SK-N-SH (cell line): ENCODE results near the gene CCDC198. TPM values are rescaled to one million over a fixed set of nuclear protein-coding genes. Genes with fewer than 3 reads are reported as not detected.

Experiments used
- CTCF ChIA-PET: fragments of 300-600, 350-600 bp; formaldehyde crosslinking; extraction: SDS; loops from one replicate; lab custom pipeline; 2021; lab: Yijun Ruan, JAX
- POLR2A ChIA-PET: fragments of 350-600 bp; sonication (Branson Sonifier 250); formaldehyde crosslinking; extraction: SDS; loops from one replicate; lab custom pipeline; 2020; ENCODE audit warnings: antibody characterized with exemption, inconsistent platforms; lab: Yijun Ruan, JAX
- DNase-seq: peaks from one replicate; pipeline ENCODE4 v3.0.0; 2012
- H2AFZ ChIP-seq: fragments of 200-600 bp; sonication (generic); 2 replicates; pipeline ENCODE4 v1.8.1; 2016; ENCODE audit warnings: antibody characterized with exemption, mild to moderate bottlenecking, low read depth
- H3F3A ChIP-seq: fragments of 200-600 bp; sonication (generic); replicated peaks from 2 replicates; pipeline ENCODE3; 2016; ENCODE audit warnings: antibody characterized with exemption, mild to moderate bottlenecking; ENCODE audit not compliant: insufficient read depth
- H3K27ac ChIP-seq, 2 experiments: fragments of 200-500 bp in 1 of 2; fragments of 200-600 bp in 1 of 2; sonication (Bioruptor generic) in 1 of 2; sonication (generic), shearing (Covaris generic) in 1 of 2; 2 replicates each; pipeline versions ENCODE4 v1.5.1 to v1.6.1; 2014 to 2016; ENCODE audit warnings: low read depth in 2 of 2, inconsistent platforms in 1 of 2, low read length in 1 of 2, mild to moderate bottlenecking in 1 of 2, mixed read lengths in 1 of 2
- H3K27me3 ChIP-seq: fragments of 200-600 bp; sonication (generic), shearing (Covaris generic); 2 replicates; pipeline ENCODE4 v1.6.1; 2016; ENCODE audit warnings: mixed run types; ENCODE audit not compliant: insufficient read depth
- H3K36me3 ChIP-seq, 2 experiments: fragments of 200-500 bp in 1 of 2; fragments of 200-600 bp in 1 of 2; sonication (Bioruptor generic) in 1 of 2; sonication (generic) in 1 of 2; replicated peaks in 1 of 2; 2 replicates each; pipeline versions ENCODE3 to v1.5.1; 2014 to 2016; ENCODE audit warnings: low read length in 1 of 2, mild to moderate bottlenecking in 1 of 2; ENCODE audit not compliant: insufficient read depth in 2 of 2, control insufficient read depth in 1 of 2
- H3K4me1 ChIP-seq, 2 experiments: fragments of 200-500 bp in 1 of 2; fragments of 200-600 bp in 1 of 2; sonication (Bioruptor generic) in 1 of 2; sonication (generic), shearing (Covaris generic) in 1 of 2; 2 replicates each; pipeline versions ENCODE4 v1.5.1 to v1.6.1; 2014 to 2016; ENCODE audit warnings: low read depth in 1 of 2, low read length in 1 of 2, mixed run types in 1 of 2; ENCODE audit not compliant: insufficient read depth in 2 of 2, control insufficient read depth in 1 of 2
- H3K4me2 ChIP-seq: fragments of 200-600 bp; sonication (generic), shearing (Covaris generic); 2 replicates; pipeline ENCODE4 v1.6.1; 2017; ENCODE audit warnings: mixed run types
- H3K4me3 ChIP-seq, 2 experiments: fragments of 200-500 bp in 1 of 2; fragments of 200-600 bp in 1 of 2; sonication (Bioruptor generic) in 1 of 2; sonication (generic), shearing (Covaris generic) in 1 of 2; 2 replicates each; pipeline versions ENCODE4 v1.5.1 to v1.8.1; 2014 to 2016; ENCODE audit warnings: low read depth in 2 of 2, inconsistent platforms in 1 of 2, low read length in 1 of 2, mild to moderate bottlenecking in 1 of 2, mixed read lengths in 1 of 2, moderate library complexity in 1 of 2
- H3K79me2 ChIP-seq: fragments of 200-600 bp; sonication (generic); 2 replicates; pipeline ENCODE4 v1.8.1; 2017; ENCODE audit warnings: mild to moderate bottlenecking; ENCODE audit not compliant: insufficient read depth
- H3K9ac ChIP-seq: fragments of 200-600 bp; sonication (generic); 2 replicates; pipeline ENCODE4 v1.6.1; 2017; ENCODE audit warnings: mixed run types
- H3K9me2 ChIP-seq: fragments of 200-600 bp; sonication (generic); 2 replicates; pipeline ENCODE4 v1.6.1; 2017; ENCODE audit warnings: mixed run types
- H3K9me3 ChIP-seq: fragments of 200-600 bp; sonication (generic); 2 replicates; pipeline ENCODE4 v1.6.1; 2017; ENCODE audit warnings: mixed run types, mild to moderate bottlenecking, moderate library complexity
- H4K20me1 ChIP-seq: fragments of 200-600 bp; sonication (generic); 2 replicates; pipeline ENCODE4 v1.6.1; 2017; ENCODE audit warnings: mild to moderate bottlenecking, mixed run types; ENCODE audit not compliant: insufficient read depth
- EZH2phosphoT487 ChIP-seq: fragments of 200-600 bp; sonication (generic); IDR thresholded peaks from 2 replicates; pipeline ENCODE4 v1.6.1; 2017; ENCODE audit warnings: low read depth, mixed run types, mild to moderate bottlenecking, antibody characterized with exemption, moderate library complexity, borderline replicate concordance
- IRF3 ChIP-seq: fragments of 150-350 bp; IDR thresholded peaks from 2 replicates; pipeline ENCODE4 v1.6.1; 2016; ENCODE audit warnings: mild to moderate bottlenecking, low read depth, low read length
- JUND ChIP-seq: IDR thresholded peaks from 2 replicates; pipeline ENCODE4 v1.4.0; 2012
- MEF2A ChIP-seq: IDR thresholded peaks from 2 replicates; pipeline ENCODE4 v1.4.0; 2012; ENCODE audit warnings: low read depth, borderline replicate concordance
- MXI1 ChIP-seq: IDR thresholded peaks from 2 replicates; pipeline ENCODE4 v1.6.1; 2012; ENCODE audit warnings: mild to moderate bottlenecking, low read depth, low read length, improper control_type of control experiment
- NFIC ChIP-seq: IDR thresholded peaks from 2 replicates; pipeline ENCODE4 v1.4.0; 2012; ENCODE audit warnings: borderline replicate concordance
- RAD21 ChIP-seq: IDR thresholded peaks from 2 replicates; pipeline ENCODE4 v1.6.1; 2012; ENCODE audit warnings: mild to moderate bottlenecking, low read length
- RCOR1 ChIP-seq: fragments of 150-350 bp; IDR thresholded peaks from 2 replicates; pipeline ENCODE4 v1.6.1; 2017; ENCODE audit warnings: antibody characterized with exemption, low read length
- RXRA ChIP-seq: IDR thresholded peaks from 2 replicates; pipeline ENCODE4 v1.4.0; 2012; ENCODE audit warnings: low read depth, mild to moderate bottlenecking, borderline replicate concordance
- SMC3 ChIP-seq: IDR thresholded peaks from 2 replicates; pipeline ENCODE4 v1.6.1; 2012; ENCODE audit warnings: low read depth, low read length, improper control_type of control experiment
- TAF1 ChIP-seq: IDR thresholded peaks from 2 replicates; pipeline ENCODE4 v1.6.1; 2012; ENCODE audit warnings: low read depth, mild to moderate bottlenecking, low read length, moderate library complexity, borderline replicate concordance
- TCF12 ChIP-seq: IDR thresholded peaks from 2 replicates; pipeline ENCODE4 v1.4.0; 2012
- TEAD4 ChIP-seq: IDR thresholded peaks from 2 replicates; pipeline ENCODE4 v1.4.0; 2012; ENCODE audit warnings: mild to moderate bottlenecking, borderline replicate concordance; ENCODE audit not compliant: insufficient read depth
- USF1 ChIP-seq: IDR thresholded peaks from 2 replicates; pipeline ENCODE4 v1.4.0; 2012; ENCODE audit warnings: low read depth, borderline replicate concordance
- ZBTB33 ChIP-seq: IDR thresholded peaks from 2 replicates; pipeline ENCODE4 v1.4.0; 2012; ENCODE audit warnings: low read depth, borderline replicate concordance
- WGBS: methylation state at CpG from one replicate; pipeline ENCODE4 v1.1.6; 2017; ENCODE audit warnings: low lambda C conversion rate; 5-methylcytosine and 5-hydroxymethylcytosine counted together
- polyA plus RNA-seq, 3 experiments: library from polyadenylated mRNA; depleted of rRNA; stranded (reverse); fragments of >200 nt; gene quantifications; 2 replicates each; pipeline ENCODE4 v1.2.3, GENCODE V29; 2012

Gene CCDC198
- polyA plus RNA-seq, 1 of the 3 experiments (the other 2 are of a cell fraction): not detected

GRCh38 chr14:57502586-57503254 lies 9.1 kb upstream of the CCDC198 start:
- H3K9me3 ChIP-seq: no peaks in the 10 kb centered on the region
- POLR2A ChIA-PET: no interaction called here
- H3K4me3 ChIP-seq: no peak overlapping the region
- no peak for TF ChIP-seq RXRA
- no peak for TF ChIP-seq IRF3
- TF ChIP-seq TCF12: no peak
- no peak for TF ChIP-seq TAF1
- no peak for TF ChIP-seq ZBTB33
- no peak for TF ChIP-seq MEF2A
- no peak for TF ChIP-seq NFIC
- no peak for TF ChIP-seq MXI1
- no peak for TF ChIP-seq USF1
- TF ChIP-seq SMC3: no peak
- no peak for TF ChIP-seq RCOR1
- no peak for TF ChIP-seq RAD21
- no peak for TF ChIP-seq JUND
- TF ChIP-seq EZH2phosphoT487: no peak
- TF ChIP-seq TEAD4: no peak
- no peaks in the 10 kb centered on the region for H3F3A ChIP-seq
- H3K36me3 ChIP-seq: no peaks in the 10 kb centered on the region
- H3K27me3 ChIP-seq: no peaks in the 10 kb centered on the region
- no peak overlapping the region for H3K4me2 ChIP-seq
- no peaks in the 10 kb centered on the region for H3K79me2 ChIP-seq
- no peak overlapping the region for H3K9ac ChIP-seq
- no peaks in the 10 kb centered on the region for H3K4me1 ChIP-seq
- H4K20me1 ChIP-seq: no peaks in the 10 kb centered on the region
- no peak for DNase-seq
- no peaks in the 10 kb centered on the region for H3K9me2 ChIP-seq
- no peak overlapping the region for H2AFZ ChIP-seq
- no peak overlapping the region for H3K27ac ChIP-seq
- CTCF ChIA-PET: no interaction called here
- WGBS: 25% methylated on average over 8 of the region's 8 CpGs
